Measurements from ENCODE around the gene AARS2.
"Not testable (repeated sequence)": the region's sequence is repeated elsewhere in the genome, so short reads cannot be mapped to it uniquely, and the experiment has no call there.

The AARS2 gene

GRCh38 chr6:44312901-44313788 is at the start of gene AARS2:
Gene AARS2 (minus strand): TSS chr6:44313347. CDS start chr6:44313323, 24 bp downstream.
- ATAC-seq, result peak; percentile 98
- Mint-ChIP-seq H3K27me3 (no peaks in the 10 kb centered on the region), H3K4me3 (peak within 1 kb of the TSS; percentile 97 to 98)

GRCh38 chr6:44361947-44362346 is 48.8 kb upstream of the AARS2 start:
- Mint-ChIP-seq H3K27me3 (peaks cover 10% of the 10 kb centered on the region), H3K4me1 (no peaks in the 10 kb centered on the region), H3K4me3 (no peak overlapping the region), H3K27ac (no peak overlapping the region), H3K9me3 (no peaks in the 10 kb centered on the region)
- DNase-seq (no peak), ATAC-seq (no peak)

More at GRCh38 chr6:44312901-44313788, at the start of gene AARS2:
- no peaks in the 10 kb centered on the region for H3K9me3 Mint-ChIP-seq
- H3K4me1 Mint-ChIP-seq, result peaks cover 34% of the 10 kb centered on the region
- peak; percentile 92 to 93 for DNase-seq
- H3K27ac Mint-ChIP-seq, result peak within 1 kb of the TSS; percentile 96 to 97

DNA sequence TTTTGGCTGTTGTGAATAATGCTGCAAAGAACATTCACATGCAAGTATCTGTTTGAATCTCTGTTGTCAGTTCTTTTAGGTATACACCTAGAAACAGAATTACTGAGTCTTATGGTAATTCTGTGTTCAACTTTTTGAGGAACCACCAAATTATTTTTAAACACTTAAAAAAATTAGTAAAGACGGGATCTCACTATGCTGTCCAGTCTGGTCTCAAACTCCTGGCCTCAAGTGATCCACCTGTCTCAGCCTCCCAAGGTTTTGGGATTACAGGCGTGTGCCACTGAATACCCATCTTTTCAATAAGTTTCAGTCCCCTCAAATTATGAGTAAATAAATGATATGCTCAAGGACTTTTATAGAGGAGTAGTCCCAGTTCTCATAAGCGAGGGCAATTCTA is 46.8 kb upstream of the AARS2 start:
- Mint-ChIP-seq H3K27me3 (peaks cover 20% of the 10 kb centered on the region), H3K9me3 (peaks cover 0 to 6% of the 10 kb centered on the region in 2 donors), H3K4me1 (no peaks in the 10 kb centered on the region), H3K4me3 (no peak overlapping the region), H3K27ac (no peak overlapping the region)
- DNase-seq (no peak), ATAC-seq (no peak)

DNA sequence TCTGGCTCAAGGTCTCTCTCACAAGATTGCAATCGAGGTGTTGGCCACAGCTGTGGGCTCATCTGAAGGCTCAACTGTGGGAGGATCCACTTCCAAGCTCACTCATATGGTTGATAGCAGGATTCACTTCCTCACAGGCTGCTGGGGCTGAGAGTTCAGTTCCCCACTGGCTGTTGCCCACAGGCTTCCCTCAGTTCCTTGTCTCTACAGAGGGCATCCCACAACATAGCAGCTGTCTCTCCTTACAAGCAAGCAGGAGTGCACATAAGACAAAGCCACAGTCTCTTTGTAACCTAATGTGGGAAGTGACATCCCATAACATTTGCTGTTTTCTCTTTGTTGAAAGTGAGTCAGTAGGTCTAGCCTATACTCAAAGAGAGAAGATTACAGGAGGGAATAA is 43.3 kb upstream of the AARS2 start:
- no peak for ATAC-seq
- DNase-seq, result no peak
- H3K9me3 Mint-ChIP-seq, result peaks cover 0 to 6% of the 10 kb centered on the region in 2 donors

GRCh38 chr6:44355640-44356039 is 42.5 kb upstream of the AARS2 start:
- Mint-ChIP-seq H3K27ac (peak overlapping the region in 1 of 2 donors; percentile 17), H3K9me3 (peaks cover 0 to 6% of the 10 kb centered on the region in 2 donors), H3K4me1 (no peaks in the 10 kb centered on the region), H3K27me3 (peaks cover 20% of the 10 kb centered on the region), H3K4me3 (no peak overlapping the region)
- DNase-seq (no peak), ATAC-seq (no peak)

More for the DNA sequence above, 43.3 kb upstream of the AARS2 start:
- Mint-ChIP-seq H3K4me3 (no peak overlapping the region), H3K27ac (no peak overlapping the region), H3K27me3 (peaks cover 20% of the 10 kb centered on the region), H3K4me1 (no peaks in the 10 kb centered on the region)

DNA sequence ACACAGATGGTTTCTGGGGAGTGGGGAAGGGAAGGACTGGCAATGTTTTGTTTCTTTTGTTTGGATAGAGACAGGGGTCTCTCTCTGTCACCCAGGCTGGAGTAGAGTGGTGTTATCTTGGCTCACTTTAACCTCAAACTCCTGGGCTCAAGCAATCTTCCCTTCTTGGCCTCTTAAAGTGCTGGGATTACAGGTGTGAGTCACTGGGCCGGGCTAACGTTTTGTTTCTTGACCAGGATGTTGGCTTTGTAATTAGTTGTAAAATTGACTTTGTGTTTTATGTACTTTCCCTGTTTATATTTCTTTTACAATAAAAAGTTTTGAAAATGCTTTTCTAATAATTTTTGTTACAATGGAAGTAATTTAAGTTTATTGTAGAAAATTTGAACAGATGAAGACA is 40.2 kb upstream of the AARS2 start:
- DNase-seq (no peak), ATAC-seq (no peak)
- Mint-ChIP-seq H3K27me3 (peaks cover 20% of the 10 kb centered on the region), H3K4me3 (no peak overlapping the region), H3K27ac (no peak overlapping the region), H3K9me3 (peaks cover 0 to 6% of the 10 kb centered on the region in 2 donors), H3K4me1 (no peaks in the 10 kb centered on the region)

DNA sequence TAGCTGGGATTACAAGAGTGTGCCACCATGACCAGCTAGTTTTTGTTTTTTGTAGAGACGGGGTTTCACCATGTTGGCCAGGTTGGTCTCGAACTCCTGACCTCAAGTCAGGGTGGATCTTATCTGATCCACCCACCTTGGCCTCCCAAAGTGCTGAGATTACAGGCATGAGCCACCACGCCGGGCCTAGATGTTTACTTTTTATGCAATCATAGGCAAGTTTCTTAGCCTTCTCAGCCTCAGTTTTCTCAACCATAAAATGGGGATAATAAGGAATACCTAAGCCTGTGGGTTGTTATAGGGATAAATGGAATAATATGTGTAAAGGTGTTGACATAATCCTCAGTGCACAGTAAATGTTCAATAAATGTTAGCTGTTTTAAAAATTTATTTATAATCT is 39.1 kb upstream of the AARS2 start:
- DNase-seq (no peak), ATAC-seq (no peak)
- Mint-ChIP-seq H3K27ac (no peak overlapping the region), H3K4me1 (no peaks in the 10 kb centered on the region), H3K4me3 (no peak overlapping the region), H3K27me3 (peaks cover 11% of the 10 kb centered on the region), H3K9me3 (peaks cover 0 to 6% of the 10 kb centered on the region in 2 donors)

- H3K9me3 Mint-ChIP-seq, H3K27me3 Mint-ChIP-seq, H3K27ac Mint-ChIP-seq, ATAC-seq, DNase-seq, H3K4me3 Mint-ChIP-seq, H3K4me1 Mint-ChIP-seq: not testable (repeated sequence)
These were observed 37.5 kb upstream of the AARS2 start for GRCh38 chr6:44350650-44350994.

GRCh38 chr6:44349904-44350649 is 36.9 kb upstream of the AARS2 start:
- Mint-ChIP-seq H3K4me3 (no peak overlapping the region), H3K9me3 (no peaks in the 10 kb centered on the region), H3K27ac (no peak overlapping the region), H3K27me3 (peaks cover under 1% of the 10 kb centered on the region), H3K4me1 (no peaks in the 10 kb centered on the region)
- ATAC-seq (no peak), DNase-seq (no peak)

GRCh38 chr6:44346818-44347217 is 33.7 kb upstream of the AARS2 start:
- not testable (repeated sequence) for H3K9me3 Mint-ChIP-seq, H3K4me1 Mint-ChIP-seq, H3K27ac Mint-ChIP-seq, DNase-seq, ATAC-seq, H3K4me3 Mint-ChIP-seq
- H3K27me3 Mint-ChIP-seq, result peaks cover 33% of the 10 kb centered on the region

DNA sequence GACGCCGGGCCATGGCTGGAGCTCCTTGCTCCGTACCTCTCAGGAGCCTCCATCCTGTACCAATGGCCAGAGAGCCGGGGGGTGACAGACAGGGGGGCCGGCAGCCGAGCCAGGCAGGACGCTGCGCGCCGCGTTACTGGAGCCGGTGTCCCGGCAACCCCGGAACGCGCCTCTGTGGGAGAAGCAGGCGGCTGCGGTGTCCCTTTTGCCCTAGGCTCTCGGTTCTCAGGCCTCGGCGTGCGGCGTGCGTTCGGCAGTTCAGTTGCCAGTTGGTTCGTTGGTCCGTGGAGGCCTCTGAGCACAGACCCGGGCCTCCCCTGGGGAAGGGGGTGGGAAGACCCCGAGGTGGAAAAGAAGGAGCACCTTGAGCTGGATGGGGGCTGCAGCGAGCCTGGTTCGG is 29.3 kb upstream of the AARS2 start, which contains the start of gene SPATS1:
Gene SPATS1 (plus strand): TSS at position 162 of the 400 bp plus-strand sequence. CDS start 446 bp downstream, outside the sequence.
- no peak for ATAC-seq
- peaks cover 6% of the 10 kb centered on the region for H3K4me1 Mint-ChIP-seq
- no peaks in the 10 kb centered on the region for H3K9me3 Mint-ChIP-seq
- peak within 1 kb of the TSS; percentile 7 to 26 for H3K4me3 Mint-ChIP-seq
- H3K27ac Mint-ChIP-seq, result no peak within 1 kb of the TSS
- no peak for DNase-seq
- peaks cover 40% of the 10 kb centered on the region for H3K27me3 Mint-ChIP-seq

GRCh38 chr6:44342052-44342451 is 28.9 kb upstream of the AARS2 start:
- H3K9me3 Mint-ChIP-seq, result no peaks in the 10 kb centered on the region
- peaks cover 40% of the 10 kb centered on the region for H3K27me3 Mint-ChIP-seq
- H3K4me1 Mint-ChIP-seq, result peaks cover 6% of the 10 kb centered on the region
- ATAC-seq (no peak), DNase-seq (no peak)
- peak overlapping the region in 1 of 2 donors; percentile 7 for H3K4me3 Mint-ChIP-seq
- H3K27ac Mint-ChIP-seq, result no peak overlapping the region

DNA sequence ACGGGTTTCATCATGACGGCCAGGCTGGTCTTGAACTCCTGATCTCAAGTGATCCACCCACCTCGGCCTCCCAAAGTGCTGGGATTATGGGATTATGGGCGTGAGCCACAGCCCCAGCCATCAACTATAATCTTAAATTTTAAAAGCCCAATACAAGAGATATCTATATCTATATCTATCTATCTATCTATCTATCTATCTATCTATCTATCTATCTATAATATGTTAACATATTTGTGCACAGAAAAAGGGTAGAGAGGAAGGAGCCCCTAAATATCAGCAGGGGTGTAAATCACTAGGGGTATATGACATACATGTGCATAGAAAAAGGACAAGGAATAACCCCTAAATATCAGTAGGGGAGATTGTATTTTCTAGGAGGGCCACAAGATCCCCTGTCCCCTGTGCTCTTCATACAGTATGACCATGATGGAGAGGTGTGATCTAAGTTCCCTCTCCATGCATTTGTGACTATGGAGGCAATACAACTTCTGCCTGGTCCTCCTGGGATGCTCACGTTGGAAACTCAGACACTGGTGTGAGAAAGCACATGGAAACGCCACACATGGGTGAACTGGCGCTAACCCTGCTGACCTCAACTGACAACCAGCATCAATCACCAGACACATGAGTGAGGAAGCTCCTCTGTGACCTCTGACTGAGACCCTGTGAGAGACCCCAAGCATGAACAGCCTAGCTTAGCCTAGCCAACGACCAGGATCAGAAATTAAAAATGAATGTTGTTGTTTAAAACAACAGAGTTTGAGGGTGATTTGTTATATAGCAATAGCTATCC is 28.1 kb upstream of the AARS2 start:
- H3K27me3 Mint-ChIP-seq, result peaks cover 40% of the 10 kb centered on the region
- H3K4me3 Mint-ChIP-seq, result no peak overlapping the region
- DNase-seq (no peak), ATAC-seq (no peak)
- H3K9me3 Mint-ChIP-seq, result no peaks in the 10 kb centered on the region
- H3K4me1 Mint-ChIP-seq, result peaks cover 6% of the 10 kb centered on the region
- H3K27ac Mint-ChIP-seq, result no peak overlapping the region

DNA sequence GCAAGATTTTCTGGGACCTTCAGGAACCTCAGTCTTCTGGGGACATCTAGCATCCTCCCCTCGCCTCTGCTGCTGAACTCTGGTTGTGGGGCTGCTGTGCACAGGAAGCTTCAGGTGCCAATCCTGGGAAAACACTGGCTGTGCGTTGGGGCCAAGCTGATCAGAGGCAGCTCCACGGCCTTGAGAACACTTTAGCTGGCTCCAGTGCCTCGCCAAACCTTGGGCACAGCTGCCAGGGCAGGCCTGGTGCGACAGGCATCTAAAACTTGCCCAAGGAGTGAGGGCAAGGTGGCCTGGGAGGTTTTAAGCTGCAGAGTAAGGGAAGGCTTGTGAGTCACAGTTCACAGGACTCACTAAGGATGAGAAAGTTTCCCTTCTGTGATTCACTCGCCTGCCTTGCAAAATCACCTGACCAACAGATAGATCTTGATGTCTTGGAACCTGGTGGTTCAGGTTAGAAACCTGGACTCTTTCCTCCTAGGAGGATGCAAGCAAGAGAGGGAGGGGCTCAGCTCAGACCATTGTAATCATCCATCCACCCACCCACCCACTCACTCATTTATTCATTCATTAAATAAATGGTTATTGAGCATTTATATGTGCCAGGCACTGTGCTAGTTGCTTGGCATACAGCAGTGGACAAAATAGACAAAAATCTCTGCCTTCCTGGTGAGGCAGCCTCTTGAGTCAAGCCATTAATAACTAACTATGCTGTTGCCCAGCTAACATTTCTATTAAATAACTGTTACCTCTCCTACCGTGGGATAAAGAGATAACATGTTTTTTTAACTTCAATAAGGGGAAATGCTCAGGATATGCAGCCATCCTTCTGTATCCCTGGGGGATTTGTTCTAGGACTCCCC is 26.8 kb upstream of the AARS2 start:
- no peak for DNase-seq
- Mint-ChIP-seq H3K4me1 (peaks cover 6% of the 10 kb centered on the region), H3K27me3 (peaks cover 39% of the 10 kb centered on the region), H3K9me3 (no peaks in the 10 kb centered on the region), H3K27ac (no peak overlapping the region), H3K4me3 (no peak overlapping the region)
- peak; percentile 40 for ATAC-seq
